ENCODE results near the gene TRPC4.

GRCh38 chr13:37679043-37679442 is 190.5 kb downstream of the TRPC4 start:
- TF ChIP-seq CTCF (IDR thresholded peaks at IDR 0.05; ENCODE audit: insufficient read depth, low read length, poor library complexity, severe bottlenecking) (no peak), EZH2phosphoT487 (conservative IDR thresholded peaks at IDR 0.05; ENCODE audit: low read length) (no peak)
